ENCODE measurements around the gene ACCS.

DNA sequence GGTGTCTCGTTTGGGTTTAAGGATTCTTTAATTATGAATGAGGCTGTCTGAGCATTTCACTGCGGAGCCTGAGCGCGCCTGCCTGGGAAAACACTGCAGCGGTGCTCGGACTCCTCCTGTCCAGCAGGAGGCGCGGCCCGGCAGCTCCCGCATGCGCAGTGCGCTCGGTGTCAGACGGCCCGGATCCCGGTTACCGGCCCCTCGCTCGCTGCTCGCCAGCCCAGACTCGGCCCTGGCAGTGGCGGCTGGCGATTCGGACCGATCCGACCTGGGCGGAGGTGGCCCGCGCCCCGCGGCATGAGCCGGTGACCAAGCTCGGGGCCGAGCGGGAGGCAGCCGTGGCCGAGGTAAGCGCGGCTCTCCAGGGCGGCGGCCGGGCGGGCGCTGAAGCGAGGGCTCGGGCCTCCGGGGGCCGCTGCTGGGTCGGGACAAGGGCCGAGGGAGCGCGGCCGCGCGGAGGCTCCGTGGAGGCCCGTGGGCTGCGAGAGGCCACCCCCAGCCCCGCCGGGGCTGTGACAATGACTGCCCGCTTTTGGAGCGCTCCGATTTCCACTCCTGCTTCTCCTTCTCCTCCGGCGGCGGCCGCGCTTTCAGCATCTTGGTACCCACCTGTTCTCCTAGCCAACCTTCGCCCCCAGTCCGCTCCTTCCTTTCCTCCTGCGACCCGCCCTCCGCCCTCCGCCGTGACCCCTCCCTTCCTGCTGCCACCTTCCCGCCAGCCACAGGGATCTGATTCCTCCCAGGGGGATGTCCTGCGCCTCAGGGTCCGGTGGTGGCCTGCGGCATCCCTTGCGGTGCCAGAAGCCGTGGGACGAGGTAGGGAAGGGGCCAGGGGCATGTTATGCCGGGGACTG, 29.7 kb downstream of the ACCS start, which contains the start of gene EXT2:
- no peak for TF ChIP-seq EZH2 (IDR thresholded peaks at IDR 0.05; ENCODE audit: borderline replicate concordance, low read depth, low read length)
- no peak; the same call in 1 of the 2 replicates for TF ChIP-seq SP1 (CRISPR knock-in tag; IDR thresholded peaks at IDR 0.05)
- no peak for TF ChIP-seq ZNF584 (CRISPR knock-in tag; IDR thresholded peaks at IDR 0.05; ENCODE audit: low read depth)
- no peak for TF ChIP-seq ZNF274 (IDR thresholded peaks at IDR 0.05; ENCODE audit: borderline replicate concordance, low read depth, low read length)
- TF ChIP-seq, protein P1, sequence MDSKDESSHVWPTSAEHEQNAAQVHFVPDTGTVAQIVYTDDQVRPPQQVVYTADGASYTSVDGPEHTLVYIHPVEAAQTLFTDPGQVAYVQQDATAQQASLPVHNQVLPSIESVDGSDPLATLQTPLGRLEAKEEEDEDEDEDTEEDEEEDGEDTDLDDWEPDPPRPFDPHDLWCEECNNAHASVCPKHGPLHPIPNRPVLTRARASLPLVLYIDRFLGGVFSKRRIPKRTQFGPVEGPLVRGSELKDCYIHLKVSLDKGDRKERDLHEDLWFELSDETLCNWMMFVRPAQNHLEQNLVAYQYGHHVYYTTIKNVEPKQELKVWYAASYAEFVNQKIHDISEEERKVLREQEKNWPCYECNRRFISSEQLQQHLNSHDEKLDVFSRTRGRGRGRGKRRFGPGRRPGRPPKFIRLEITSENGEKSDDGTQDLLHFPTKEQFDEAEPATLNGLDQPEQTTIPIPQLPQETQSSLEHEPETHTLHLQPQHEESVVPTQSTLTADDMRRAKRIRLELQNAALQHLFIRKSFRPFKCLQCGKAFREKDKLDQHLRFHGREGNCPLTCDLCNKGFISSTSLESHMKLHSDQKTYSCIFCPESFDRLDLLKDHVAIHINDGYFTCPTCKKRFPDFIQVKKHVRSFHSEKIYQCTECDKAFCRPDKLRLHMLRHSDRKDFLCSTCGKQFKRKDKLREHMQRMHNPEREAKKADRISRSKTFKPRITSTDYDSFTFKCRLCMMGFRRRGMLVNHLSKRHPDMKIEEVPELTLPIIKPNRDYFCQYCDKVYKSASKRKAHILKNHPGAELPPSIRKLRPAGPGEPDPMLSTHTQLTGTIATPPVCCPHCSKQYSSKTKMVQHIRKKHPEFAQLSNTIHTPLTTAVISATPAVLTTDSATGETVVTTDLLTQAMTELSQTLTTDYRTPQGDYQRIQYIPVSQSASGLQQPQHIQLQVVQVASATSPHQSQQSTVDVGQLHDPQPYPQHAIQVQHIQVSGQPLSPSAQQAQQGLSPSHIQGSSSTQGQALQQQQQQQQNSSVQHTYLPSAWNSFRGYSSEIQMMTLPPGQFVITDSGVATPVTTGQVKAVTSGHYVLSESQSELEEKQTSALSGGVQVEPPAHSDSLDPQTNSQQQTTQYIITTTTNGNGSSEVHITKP (IDR thresholded peaks at IDR 0.05; ENCODE audit: partially characterized antibody) = no peak
- TF ChIP-seq SIN3A (IDR thresholded peaks at IDR 0.05; ENCODE audit: borderline replicate concordance in 2 of 2, control insufficient read depth in 1 of 2, low read depth in 2 of 2, low read length in 2 of 2) = no peak
